SK-N-DZ (cell line): ENCODE results near the gene ZNF862.

Source experiments
- DNase-seq: peaks from one replicate; pipeline ENCODE4 v3.0.0-alpha.2; 2015; ENCODE audit warnings: low spot score

Gene ZNF862

GRCh38 chr7:149845257-149845980, 7.2 kb downstream of the ZNF862 start:
- no peak for DNase-seq

DNA sequence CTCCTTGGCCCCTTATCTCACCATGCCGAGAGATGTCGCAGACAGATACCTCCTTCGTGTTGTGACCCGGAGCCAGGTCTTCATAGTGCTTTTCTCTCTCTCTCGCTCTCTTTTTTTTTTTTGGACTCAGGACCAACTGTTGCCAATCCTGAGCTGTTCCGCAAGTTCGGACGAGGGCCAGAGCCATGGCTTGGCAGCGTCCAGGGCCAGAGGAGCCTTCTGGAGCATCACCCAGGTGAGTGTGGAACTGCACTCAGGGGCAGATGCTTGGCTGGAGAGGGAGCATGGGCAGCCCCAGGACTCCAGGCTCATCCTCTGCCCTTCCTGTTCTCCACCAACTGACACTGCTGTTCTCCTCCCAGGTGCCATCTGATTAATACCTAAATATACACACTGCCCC, 7.8 kb downstream of the ZNF862 start:
- DNase-seq: no peak

DNA sequence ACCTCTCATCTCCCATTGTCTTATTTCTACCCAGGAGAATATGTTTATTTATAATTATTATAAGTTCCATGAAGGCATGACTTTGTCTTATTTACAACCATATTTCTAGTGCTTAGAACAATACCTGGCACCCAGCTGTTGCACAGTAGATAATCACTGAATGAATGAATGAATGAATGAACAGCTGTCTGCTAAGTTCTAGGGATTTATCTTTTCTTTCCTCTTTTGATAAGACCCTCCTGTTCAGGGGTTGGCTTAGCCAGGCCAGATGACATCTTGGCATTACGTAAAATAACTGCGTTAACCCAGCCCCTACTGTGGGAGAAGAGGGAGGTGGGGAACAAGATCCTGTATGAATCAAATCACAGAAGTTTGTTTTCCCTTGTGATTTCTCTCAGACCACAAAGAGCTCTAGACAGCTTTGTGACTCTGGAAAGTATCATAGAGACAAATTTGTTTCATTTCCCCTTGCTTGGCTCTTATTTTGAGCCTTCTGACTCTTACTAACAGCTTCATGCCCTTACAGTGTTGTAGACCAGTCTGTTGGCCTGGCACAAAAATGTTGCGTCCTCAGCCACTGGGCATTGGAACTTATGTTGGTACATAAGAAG, 8.4 kb downstream of the ZNF862 start:
- DNase-seq: no peak

DNA sequence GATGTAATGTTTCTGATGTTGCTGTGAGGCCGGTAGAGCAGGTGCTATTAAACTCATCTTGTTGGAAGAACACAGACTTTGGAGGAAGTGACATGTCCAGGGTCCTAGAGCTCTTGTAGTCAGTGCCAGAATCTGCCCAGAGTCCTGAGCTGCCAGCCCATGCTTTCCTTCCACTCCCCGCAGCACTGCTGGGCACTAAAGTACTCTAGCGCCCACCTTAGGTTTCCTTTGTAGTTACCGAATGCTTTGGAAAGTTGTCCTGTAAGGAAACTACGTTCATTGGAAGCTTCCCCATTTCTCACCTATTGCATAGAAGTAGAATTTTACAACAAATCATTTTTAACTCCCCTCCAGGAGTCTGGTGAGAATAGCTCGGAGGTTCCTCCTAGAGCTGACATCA, 11.0 kb downstream of the ZNF862 start:
- no peak for DNase-seq

GRCh38 chr7:149850007-149850594, 11.9 kb downstream of the ZNF862 start:
- no peak for DNase-seq

DNA sequence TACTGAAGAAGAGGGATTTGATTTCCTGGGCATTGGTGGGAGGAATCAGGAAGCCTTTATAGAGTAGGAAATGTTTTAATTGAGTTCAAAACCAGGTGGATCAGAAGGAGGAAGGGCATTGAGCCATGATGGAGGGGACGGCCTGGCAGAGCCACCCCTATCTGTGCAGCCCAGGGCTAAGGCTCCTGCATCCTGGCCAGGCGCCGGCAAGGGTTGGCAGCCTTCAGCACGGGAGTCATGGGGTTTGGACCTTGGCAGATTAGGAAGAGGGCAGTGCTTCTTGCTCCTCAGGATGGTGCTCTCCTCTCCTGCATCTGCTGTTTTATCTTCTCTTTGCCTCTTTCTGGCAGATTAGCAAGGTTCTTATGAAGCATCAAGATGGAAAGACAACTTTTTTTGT, 12.5 kb downstream of the ZNF862 start:
- no peak for DNase-seq

DNA sequence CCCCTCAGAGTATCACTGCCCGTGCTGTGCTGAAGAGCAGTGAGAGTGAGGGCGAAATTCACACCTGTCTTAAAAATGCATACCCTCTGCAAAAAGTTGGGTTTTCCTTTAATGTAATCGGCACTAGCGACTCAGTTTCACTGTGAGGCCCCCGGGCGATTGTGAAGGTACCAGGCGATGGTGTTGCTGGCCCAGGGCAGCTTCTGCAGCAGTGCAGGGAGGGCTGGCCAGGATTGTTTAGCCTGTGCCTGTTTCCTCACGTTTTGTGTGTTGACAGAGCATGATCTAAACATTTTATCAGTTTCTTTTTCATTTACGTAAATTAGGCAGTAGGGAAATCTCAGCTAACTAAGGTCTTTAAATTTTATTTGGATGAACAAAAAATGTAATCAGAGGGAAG, 13.3 kb downstream of the ZNF862 start:
- no peak for DNase-seq

GRCh38 chr7:149853157-149853556, 15.0 kb downstream of the ZNF862 start:
- DNase-seq: no peak

GRCh38 chr7:149854611-149855360, 16.6 kb downstream of the ZNF862 start:
- peak; percentile 47 for DNase-seq

DNA sequence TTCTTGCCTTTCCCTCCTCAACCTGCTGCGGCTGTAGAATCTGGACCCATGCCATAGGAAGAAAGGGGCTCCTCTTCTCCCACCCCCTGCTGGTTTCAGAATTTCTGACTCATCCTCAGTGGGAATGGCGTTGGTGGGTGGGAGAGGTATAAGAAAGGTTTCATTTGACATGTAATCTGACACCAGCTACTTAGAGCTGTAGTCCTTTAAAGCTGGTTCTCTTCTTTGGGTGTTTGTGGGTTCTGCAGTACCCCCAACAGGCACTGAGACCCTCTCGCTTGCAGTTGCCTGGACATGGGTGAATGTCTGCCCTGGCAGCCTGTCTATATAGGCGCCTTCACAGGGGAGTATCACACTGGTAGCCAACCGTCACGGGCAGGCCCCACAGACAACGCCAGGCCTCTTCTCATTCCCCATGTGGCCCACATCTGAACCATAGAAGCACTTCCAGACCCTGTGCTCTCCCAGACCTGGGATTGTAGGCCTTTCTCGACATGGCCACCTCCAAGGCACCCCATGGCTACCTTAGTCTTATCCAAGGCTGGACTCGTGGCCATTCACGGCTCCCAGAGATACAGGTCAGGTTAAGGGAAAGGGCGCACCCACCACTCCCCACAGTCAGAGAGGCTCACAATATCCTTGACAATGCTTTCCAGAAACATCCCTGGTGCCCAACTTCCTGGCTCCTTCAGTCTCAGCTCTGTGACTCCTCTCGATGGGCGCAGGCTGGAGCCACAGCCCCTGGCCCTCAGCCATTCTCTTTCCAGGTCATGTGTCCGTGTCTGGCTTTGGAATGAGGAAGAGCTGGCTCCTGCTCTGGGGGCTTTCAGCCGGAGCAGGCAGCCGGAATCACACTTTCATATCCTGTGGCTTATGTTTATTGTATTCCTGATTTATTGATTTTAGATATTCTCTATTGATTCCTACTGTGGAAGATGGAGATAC, 17.5 kb downstream of the ZNF862 start:
- DNase-seq: no peak

- DNase-seq: no peak
Observed at GRCh38 chr7:149856583-149856982, 18.4 kb downstream of the ZNF862 start.

DNA sequence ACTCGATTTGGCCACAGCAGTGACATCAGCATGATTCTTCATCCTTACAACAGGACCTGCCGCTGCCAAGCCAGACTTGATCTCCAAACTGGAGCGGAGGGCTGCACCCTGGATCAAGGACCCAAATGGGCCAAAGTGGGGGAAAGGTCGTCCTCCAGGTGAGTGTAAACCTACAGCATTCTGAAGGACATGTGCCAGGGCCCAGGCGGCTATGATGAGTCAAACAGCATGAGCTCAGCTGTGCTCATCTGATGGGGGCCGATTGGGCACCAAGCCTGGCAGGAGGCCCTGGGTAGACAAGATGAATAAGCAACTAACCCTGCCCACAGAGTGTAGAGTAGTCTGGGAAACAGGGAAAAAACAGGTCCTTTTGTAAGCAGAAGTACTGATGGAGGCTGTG, 21.2 kb downstream of the ZNF862 start:
- no peak for DNase-seq

DNA sequence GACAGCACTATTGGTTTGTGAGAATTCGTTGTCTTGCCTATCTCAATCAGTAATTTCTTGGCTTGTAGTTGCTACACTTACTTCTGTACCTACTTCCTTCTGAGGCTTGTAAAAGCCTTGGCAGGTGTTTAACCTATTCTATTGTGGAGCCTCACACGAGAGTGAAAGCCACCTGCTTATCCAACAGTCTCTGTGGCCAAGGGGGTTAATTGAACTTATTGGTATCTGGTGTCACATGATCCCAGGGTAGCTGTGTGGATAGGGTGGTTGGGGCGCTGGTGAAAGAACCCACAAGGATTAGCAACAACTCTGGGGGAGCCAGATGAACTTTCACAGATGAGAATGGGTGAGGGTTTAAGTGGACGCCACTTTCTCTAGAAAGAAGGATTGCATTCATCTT, 21.7 kb downstream of the ZNF862 start:
- DNase-seq: no peak

DNA sequence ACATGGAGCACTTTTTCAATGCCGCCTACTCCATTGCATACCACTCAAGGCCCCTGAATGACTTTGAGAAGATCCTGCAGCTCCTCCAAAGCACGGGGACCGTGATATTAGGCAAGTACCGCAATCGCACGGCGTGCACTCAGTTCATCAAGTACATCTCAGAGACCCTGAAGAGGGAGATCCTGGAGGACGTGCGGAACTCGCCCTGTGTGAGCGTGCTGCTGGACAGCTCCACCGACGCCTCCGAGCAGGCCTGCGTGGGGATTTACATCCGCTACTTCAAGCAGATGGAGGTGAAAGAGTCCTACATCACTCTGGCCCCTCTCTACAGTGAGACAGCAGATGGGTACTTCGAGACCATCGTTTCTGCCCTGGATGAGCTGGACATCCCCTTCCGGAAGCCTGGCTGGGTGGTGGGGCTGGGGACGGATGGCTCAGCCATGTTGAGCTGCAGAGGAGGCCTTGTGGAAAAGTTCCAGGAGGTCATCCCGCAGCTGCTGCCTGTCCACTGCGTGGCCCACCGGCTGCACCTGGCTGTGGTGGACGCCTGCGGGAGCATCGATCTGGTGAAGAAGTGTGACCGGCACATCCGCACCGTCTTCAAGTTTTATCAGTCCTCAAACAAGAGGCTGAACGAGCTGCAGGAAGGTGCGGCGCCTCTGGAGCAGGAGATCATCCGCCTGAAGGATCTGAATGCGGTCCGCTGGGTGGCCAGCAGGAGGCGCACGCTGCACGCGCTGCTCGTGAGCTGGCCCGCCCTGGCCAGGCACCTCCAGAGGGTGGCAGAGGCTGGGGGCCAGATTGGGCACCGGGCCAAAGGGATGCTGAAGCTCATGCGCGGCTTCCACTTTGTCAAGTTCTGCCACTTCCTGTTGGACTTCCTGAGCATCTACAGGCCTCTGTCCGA, 22.9 kb downstream of the ZNF862 start:
- no peak for DNase-seq

DNA sequence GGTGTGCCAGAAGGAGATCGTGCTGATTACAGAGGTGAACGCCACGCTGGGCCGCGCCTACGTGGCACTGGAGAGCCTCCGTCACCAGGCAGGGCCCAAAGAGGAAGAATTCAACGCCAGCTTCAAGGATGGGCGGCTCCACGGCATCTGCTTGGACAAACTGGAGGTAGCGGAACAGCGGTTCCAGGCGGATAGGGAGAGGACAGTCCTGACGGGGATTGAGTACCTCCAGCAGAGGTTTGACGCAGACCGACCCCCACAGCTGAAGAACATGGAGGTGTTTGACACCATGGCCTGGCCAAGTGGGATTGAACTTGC, 23.5 kb downstream of the ZNF862 start:
- no peak for DNase-seq

- no peak for DNase-seq
Observed at GRCh38 chr7:149862156-149862555, 24.0 kb downstream of the ZNF862 start.

- no peak for DNase-seq
Observed at GRCh38 chr7:149863500-149863899, 25.3 kb downstream of the ZNF862 start.

- DNase-seq: no peak
Observed at GRCh38 chr7:149864023-149864422, 25.8 kb downstream of the ZNF862 start.

DNA sequence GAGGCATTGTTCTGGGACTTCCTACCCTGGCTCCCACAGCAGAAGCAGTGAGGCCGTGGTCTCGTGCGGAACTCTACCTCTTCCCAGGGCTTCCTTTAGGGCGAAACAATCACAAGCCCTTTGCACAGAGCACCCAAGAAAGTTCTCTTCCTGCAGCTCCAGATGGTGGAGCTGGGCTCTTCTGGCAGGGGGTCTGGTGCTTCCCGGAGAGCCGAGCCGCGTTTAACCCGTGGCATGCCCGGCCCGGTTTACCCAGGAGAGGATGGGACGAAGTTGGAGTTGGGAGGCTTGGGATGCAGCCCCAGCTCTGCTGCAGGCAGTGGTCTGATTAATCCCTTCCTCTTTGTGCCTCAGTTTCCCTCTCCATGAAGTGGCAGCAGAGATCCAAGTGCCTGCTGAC, 26.6 kb downstream of the ZNF862 start:
- no peak for DNase-seq

DNA sequence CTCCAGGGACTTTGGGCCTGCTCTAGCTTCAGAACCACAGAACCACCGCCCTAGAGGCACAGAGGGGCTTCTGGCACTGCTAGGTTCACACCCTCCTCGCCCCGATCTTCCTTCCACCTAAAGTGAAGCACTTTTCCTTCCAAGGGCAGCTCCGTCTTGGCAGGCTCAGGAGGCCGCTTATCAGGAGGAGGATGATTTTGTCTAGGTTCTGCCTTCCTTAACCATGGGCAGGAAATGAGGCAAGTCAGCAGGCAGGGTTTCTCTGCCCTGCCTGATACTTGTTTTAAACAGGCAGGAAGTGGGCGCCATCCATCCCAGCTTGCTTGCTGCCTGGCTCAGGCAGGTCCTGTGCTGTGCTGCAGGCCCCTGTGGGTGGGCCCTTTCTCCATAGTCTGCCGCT, 27.3 kb downstream of the ZNF862 start:
- DNase-seq: no peak
